Activated T-helper 2 cell treated with anti-CD3 and anti-CD28 coated beads, Interferon-gamma antibody, Interleukin-2, Interleukin-4, amounts not matched to agents 10 μg/mL and 5 μg/mL and 100 μg/mL, durations not matched to agents 14 hours and 24 hours and 36 hours (primary cell): ENCODE measurements around the gene ENDOV. TPM values are rescaled to one million over a fixed set of nuclear protein-coding genes. Genes with fewer than 3 reads are reported as not detected.
"Not testable (repeated sequence)": the region's sequence is repeated elsewhere in the genome, so short reads cannot be mapped to it uniquely, and the experiment has no call there.

Experiments used
- DNase-seq: peaks from one replicate; pipeline ENCODE4 v3.0.0; 2021; ENCODE audit warnings: low spot score
- H3K27ac Mint-ChIP-seq: one replicate; pipeline ENCODE4 v1.8.0; 2021; ENCODE audit warnings: mixed read lengths
- H3K27me3 Mint-ChIP-seq: one replicate; pipeline ENCODE4 v1.8.0; 2021; ENCODE audit warnings: low read depth, mixed read lengths
- H3K36me3 Mint-ChIP-seq: one replicate; pipeline ENCODE4 v1.8.0; 2021; ENCODE audit warnings: low read depth, mixed read lengths
- H3K4me1 Mint-ChIP-seq: one replicate; pipeline ENCODE4 v1.8.0; 2021; ENCODE audit warnings: low read depth, mixed read lengths
- H3K4me3 Mint-ChIP-seq: one replicate; pipeline ENCODE4 v1.8.0; 2021; ENCODE audit warnings: low read depth, mild to moderate bottlenecking, moderate library complexity, mixed read lengths
- H3K9me3 Mint-ChIP-seq: one replicate; pipeline ENCODE4 v1.8.0; 2021; ENCODE audit warnings: mixed read lengths
- intact Hi-C: fragments of 100-400 bp; cut with micrococcal nuclease; formaldehyde crosslinking; loops from one replicate; pipeline ENCODE4 v1.15.1; 2023
- total RNA-seq: library from RNA; stranded (reverse); gene quantifications from 2 replicates; pipeline ENCODE4 v1.2.3, GENCODE V29; 2022

The ENDOV gene
- total RNA-seq, 1 donor from 2014 or later: 16.1 TPM

DNA sequence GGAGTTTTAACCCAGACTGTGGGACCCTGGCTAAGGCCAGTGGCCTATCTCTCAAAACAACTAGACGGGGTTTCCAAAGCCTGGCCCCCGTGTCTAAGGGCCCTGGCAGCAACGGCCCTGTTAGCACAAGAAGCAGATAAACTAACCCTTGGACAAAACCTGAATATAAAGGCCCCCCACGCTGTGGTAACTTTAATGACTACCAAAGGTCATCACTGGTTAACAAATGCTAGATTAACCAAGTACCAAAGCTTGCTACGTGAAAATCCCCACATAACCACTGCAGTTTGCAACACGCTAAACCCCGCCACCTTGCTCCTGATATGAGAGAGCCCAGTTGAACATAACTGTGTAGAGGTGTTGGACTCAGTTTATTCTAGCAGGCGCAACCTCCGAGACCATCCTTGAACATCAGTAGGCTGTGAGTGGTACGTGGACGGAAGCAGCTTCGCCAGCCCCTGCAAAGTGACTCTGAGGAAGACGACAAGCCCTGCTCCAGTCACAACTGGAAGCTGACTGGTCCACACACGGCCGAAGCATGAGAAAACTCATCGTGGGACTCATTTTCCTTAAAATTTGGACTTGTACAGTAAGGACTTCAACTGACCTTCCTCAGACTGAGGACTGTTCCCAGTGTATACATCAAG, 4.4 kb upstream of the ENDOV start:
- not testable (repeated sequence) for H3K4me3 Mint-ChIP-seq, H3K36me3 Mint-ChIP-seq, H3K4me1 Mint-ChIP-seq, H3K9me3 Mint-ChIP-seq, DNase-seq, H3K27ac Mint-ChIP-seq
- intact Hi-C loops: loop anchor here (10.0 kb wide), 1 partner anchor 134 kb away; the partner anchor contains the start of gene RPTOR
- peaks cover 32% of the 10 kb centered on the region for H3K27me3 Mint-ChIP-seq

DNA sequence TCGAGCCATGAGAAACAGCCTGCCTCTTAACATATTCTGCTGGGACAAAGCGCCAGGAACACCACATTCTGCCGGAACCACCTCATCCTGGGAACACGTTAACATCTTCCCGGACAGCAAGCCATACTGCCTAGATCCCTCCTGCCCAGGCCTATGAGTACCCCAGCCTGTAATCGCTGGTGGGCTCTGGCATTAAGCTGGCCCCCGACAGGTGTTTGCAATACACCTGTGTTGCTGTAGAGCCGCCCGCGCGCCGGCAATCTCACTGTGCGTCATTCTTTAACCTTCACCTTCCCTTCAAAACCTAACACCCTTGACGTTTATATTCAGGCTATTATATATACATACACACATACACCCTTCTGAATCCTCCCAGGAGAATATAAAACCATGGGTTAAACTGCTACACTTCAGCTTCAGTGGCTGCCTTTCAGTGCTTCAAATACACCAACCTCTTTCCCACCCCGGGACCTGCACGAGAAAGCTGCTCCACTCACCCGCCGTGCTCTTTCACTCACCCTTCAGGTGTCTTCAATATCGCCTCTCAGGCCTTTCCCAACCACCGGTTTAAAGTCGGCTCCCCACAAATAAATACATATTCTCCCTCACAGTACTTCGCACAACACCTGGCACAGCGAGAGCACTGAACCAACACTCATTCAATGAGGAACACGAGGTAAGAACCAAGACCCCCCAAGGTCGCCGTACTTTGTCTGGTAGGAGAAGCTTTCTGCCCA, 1.0 kb upstream of the ENDOV start:
- Mint-ChIP-seq H3K27ac (no peak overlapping the region), H3K4me3 (peak overlapping the region; percentile 86), H3K36me3 (peaks cover 10% of the 10 kb centered on the region), H3K4me1 (peaks cover 9% of the 10 kb centered on the region), H3K9me3 (no peaks in the 10 kb centered on the region), H3K27me3 (peaks cover 29% of the 10 kb centered on the region)
- no peak for DNase-seq
- intact Hi-C loops: loop anchor here (10.0 kb wide), 1 partner anchor 131 kb away; the partner anchor contains the start of gene RPTOR

DNA sequence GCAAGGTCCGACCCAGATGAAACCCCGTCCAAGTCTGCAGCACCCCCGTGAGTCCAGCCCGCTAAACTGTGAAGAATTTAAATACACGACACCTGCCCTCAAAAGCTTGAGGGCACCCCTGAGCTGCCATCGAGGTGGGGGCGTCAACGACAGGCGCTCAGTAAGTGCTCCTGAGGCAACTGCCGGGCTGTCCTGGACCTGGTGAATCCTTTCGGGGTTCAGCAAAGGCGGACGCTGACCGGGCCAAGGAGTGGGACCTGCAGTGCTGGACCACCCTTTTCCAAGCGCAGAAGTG, 512 bp upstream of the ENDOV start:
- peak overlapping the region; percentile 86 for H3K4me3 Mint-ChIP-seq
- peaks cover 10% of the 10 kb centered on the region for H3K36me3 Mint-ChIP-seq
- H3K4me1 Mint-ChIP-seq: peaks cover 9% of the 10 kb centered on the region
- intact Hi-C loops: loop anchor here (10.0 kb wide), 1 partner anchor 130 kb away; the partner anchor contains the start of gene RPTOR
- no peaks in the 10 kb centered on the region for H3K9me3 Mint-ChIP-seq
- no peak overlapping the region for H3K27ac Mint-ChIP-seq
- H3K27me3 Mint-ChIP-seq: peaks cover 27% of the 10 kb centered on the region
- no peak for DNase-seq

DNA sequence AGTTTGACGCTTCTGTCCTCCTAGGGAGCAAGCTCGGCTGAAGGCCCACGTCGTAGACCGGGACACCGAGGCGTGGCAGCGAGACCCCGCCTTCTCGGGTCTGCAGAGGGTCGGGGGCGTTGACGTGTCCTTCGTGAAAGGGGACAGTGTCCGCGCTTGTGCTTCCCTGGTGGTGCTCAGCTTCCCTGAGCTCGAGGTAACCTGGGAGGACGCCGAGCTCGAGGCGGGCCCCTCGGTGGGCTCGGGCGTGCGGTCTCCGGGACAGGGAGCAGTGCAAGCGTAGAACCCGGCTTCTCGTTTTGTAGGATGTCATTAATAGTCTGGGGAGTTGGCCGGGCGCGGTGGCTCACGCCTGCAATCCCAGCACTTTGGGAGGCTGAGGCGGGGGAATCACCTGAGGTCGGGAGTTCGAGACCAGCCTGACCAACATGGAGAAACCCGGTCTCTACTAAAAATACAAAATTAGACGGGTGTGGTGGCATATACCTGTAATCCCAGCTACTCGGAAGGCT, 715 bp downstream of the ENDOV start:
- peaks cover 9% of the 10 kb centered on the region for H3K4me1 Mint-ChIP-seq
- no peak for DNase-seq
- no peak overlapping the region for H3K27ac Mint-ChIP-seq
- intact Hi-C loops: loop anchor here (10.0 kb wide), 1 partner anchor 129 kb away; the partner anchor contains the start of gene RPTOR
- peaks cover 10% of the 10 kb centered on the region for H3K36me3 Mint-ChIP-seq
- peak overlapping the region; percentile 86 for H3K4me3 Mint-ChIP-seq
- peaks cover 27% of the 10 kb centered on the region for H3K27me3 Mint-ChIP-seq
- H3K9me3 Mint-ChIP-seq: no peaks in the 10 kb centered on the region

DNA sequence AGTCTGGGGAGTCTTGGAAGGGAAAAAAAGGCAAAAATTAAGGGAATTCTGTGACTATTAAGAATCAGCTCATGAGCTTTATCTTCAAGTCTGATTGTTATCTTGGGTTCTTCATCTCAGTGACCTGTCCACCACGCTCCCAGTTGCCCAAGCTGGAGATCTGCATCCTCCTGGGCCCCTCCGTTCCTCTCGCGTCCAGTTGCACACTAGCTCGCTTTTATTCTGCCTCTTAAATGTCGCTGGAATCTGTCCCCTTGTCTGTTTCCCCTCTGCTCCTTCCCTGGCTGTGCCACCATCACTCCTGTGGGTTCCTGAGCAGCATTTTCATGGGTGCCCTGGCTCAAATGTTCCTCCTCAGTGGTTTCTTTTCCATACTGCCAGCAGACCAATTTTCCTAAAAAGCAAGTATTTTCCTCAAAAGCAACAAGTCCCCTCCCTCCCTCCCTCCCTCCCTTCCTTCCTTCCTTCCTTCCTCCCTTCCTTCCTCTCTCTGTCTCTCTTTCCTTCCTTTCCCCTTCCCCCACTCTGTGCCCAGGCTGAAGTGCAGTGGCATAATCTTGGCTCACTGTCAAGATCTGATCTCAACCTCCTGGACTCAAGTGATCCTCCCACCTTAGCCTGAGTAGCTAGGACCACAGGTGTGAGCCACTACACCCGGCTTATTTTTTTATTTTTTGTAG, 1.4 kb downstream of the ENDOV start:
- peak overlapping the region; percentile 21 for H3K27ac Mint-ChIP-seq
- peaks cover 27% of the 10 kb centered on the region for H3K27me3 Mint-ChIP-seq
- peak overlapping the region; percentile 86 for H3K4me3 Mint-ChIP-seq
- no peaks in the 10 kb centered on the region for H3K9me3 Mint-ChIP-seq
- H3K36me3 Mint-ChIP-seq: peaks cover 10% of the 10 kb centered on the region
- intact Hi-C loops: loop anchor here (10.0 kb wide), 1 partner anchor 128 kb away; the partner anchor contains the start of gene RPTOR
- no peak for DNase-seq
- peaks cover 9% of the 10 kb centered on the region for H3K4me1 Mint-ChIP-seq

DNA sequence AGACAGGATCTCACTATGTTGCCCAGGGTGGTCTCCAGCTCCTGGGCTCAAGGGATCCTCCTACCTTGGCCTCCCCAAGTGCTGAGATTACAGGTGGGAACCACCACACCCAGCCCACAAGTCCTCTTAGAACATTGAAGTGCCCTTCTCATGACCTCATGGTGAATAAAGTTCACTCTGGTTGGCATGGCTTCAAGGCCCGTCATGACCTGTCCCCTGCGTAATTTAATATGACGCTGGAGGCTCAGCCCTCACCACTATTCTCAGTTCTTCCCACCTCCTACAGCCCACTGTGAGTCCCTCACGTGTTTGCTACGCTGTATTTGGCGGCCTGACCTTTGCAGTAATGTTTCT, 1.9 kb downstream of the ENDOV start:
- Mint-ChIP-seq H3K9me3 (no peaks in the 10 kb centered on the region), H3K36me3 (peaks cover 10% of the 10 kb centered on the region), H3K27me3 (peaks cover 24% of the 10 kb centered on the region), H3K4me3 (peak overlapping the region; percentile 86), H3K4me1 (peaks cover 9% of the 10 kb centered on the region), H3K27ac (no peak overlapping the region)
- no peak for DNase-seq
- intact Hi-C loops: loop anchor here (10.0 kb wide), 1 partner anchor 128 kb away; the partner anchor contains the start of gene RPTOR

DNA sequence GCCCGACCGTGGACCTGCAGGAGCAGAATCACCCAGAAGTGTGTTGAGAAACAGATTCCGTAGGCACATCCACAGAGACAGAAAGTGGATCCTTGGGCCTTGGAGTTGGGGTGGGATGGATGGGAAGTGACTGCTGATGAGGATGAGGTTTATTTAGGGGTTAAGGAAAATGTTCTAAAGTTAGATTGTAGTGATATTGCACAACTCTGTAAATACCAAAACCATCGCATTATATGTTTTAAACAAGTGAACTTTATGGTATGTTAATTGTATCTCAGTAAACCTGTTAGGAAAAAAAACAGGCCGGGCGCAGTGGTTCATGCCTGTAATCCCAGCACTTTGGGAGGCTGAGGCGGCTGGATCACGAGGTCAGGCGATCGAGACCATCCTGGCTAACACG, 3.6 kb downstream of the ENDOV start:
- H3K27ac Mint-ChIP-seq: no peak overlapping the region
- H3K27me3 Mint-ChIP-seq: peaks cover 10% of the 10 kb centered on the region
- DNase-seq: no peak
- intact Hi-C loops: loop anchor here (10.0 kb wide), 1 partner anchor 126 kb away; the partner anchor contains the start of gene RPTOR
- H3K36me3 Mint-ChIP-seq: peaks cover 10% of the 10 kb centered on the region
- H3K9me3 Mint-ChIP-seq: no peaks in the 10 kb centered on the region
- no peak overlapping the region for H3K4me3 Mint-ChIP-seq
- peaks cover 9% of the 10 kb centered on the region for H3K4me1 Mint-ChIP-seq

DNA sequence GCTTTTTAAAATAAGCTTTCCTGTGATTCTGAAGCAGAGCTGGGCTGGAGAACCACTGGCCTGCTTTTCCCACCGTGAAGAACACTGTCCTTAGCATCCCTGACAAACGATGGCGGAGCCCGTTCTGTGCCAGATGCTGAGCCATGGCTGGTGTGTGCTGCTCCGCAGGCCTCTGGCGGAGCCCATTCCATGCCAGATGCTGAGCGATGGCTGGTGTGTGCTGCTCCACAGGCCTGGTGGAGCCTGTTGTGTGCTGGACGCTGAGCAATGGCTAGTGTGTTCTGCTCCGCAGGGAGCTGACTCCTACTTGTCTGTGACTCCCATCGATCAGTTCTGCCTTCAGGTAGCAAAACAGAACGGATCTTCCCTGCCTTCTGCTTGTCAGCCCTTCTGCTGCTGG, 4.3 kb downstream of the ENDOV start:
- H3K4me3 Mint-ChIP-seq: no peak overlapping the region
- H3K4me1 Mint-ChIP-seq: peaks cover 10% of the 10 kb centered on the region
- peaks cover 4% of the 10 kb centered on the region for H3K27me3 Mint-ChIP-seq
- intact Hi-C loops: loop anchor here (10.0 kb wide), 1 partner anchor 126 kb away; the partner anchor contains the start of gene RPTOR
- no peak for DNase-seq
- no peaks in the 10 kb centered on the region for H3K9me3 Mint-ChIP-seq
- peaks cover 10% of the 10 kb centered on the region for H3K36me3 Mint-ChIP-seq
- no peak overlapping the region for H3K27ac Mint-ChIP-seq

DNA sequence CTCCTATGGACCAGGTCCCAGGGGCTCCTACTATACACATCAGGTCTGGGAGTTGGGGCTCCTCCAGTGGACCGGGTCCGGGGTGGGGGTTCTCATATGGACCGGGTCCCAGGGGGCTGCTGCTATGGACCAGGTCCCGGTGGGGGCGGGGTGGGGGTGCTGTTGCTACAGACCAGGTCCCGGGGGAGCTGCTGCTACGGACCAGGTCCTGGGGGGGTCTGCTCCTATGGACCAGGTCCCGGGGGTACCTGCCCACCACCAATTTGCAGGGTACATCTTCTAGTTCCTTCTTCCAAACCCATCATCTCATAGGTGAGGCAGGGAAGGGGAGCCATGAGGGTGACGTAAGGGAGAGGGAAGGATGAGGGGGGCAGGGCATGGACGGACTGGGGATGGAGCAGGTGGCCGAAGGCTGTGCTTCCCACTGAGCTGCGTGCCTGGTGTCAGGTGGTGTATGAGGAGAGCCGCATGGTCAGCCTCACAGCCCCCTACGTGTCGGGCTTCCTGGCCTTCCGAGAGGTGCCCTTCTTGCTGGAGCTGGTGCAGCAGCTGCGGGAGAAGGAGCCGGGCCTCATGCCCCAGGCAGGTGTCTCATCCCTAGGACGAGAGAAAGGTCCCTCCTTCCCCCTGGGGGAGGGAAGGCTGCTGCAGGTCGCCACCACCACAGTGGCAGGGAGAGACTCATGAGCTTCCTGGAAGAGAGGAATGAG, 6.6 kb downstream of the ENDOV start:
- Mint-ChIP-seq H3K9me3 (no peaks in the 10 kb centered on the region), H3K27me3 (no peaks in the 10 kb centered on the region), H3K27ac (no peak overlapping the region), H3K4me1 (peaks cover 6% of the 10 kb centered on the region), H3K36me3 (peaks cover 10% of the 10 kb centered on the region), H3K4me3 (no peak overlapping the region)
- intact Hi-C loops: no loop called here
- DNase-seq: no peak

DNA sequence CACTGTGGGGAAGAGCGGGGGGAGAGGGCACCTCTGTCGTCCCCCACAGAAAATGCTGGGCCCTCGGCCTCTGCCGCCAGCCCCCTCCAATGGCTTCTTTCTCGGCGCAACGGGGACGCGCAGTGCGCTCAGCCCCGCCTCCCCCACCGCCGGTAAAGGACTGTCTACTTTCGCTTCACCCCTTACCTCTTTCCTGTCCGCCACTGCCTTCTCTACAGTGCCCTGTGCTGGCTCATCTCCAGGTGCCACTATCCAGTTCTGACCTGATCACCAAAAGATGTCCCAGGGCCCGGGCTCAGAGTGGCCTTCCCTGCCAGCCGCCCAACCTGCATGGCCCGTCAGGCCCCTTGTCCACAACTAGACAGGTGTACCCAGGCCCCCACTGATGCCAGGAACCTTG, 7.3 kb downstream of the ENDOV start:
- H3K4me3 Mint-ChIP-seq: no peak overlapping the region
- DNase-seq: no peak

DNA sequence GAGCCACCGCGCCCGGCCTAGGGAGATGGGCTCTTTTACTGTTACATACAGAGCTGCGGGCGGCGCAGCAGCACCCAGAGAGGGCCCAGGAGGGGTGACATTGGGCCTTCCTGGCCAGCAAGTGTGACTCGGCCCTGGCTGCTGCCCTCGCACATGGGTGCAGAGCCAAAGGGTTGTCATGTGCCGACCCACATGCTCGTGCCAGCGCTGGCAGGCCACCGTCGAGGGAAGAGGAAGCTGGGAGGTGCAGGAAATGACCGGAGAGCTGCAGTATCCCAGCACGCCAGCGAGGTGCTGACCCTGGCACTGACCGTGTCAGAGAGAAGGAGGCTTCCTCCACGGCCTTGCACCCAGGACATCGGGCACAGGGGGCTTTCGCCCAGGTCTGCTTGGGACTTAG, 8.0 kb downstream of the ENDOV start:
- H3K9me3 Mint-ChIP-seq: no peaks in the 10 kb centered on the region
- H3K27ac Mint-ChIP-seq: no peak overlapping the region
- no peaks in the 10 kb centered on the region for H3K27me3 Mint-ChIP-seq
- no peak overlapping the region for H3K4me3 Mint-ChIP-seq
- intact Hi-C loops: no loop called here
- peaks cover 10% of the 10 kb centered on the region for H3K4me1 Mint-ChIP-seq
- no peak for DNase-seq
- H3K36me3 Mint-ChIP-seq: peaks cover 3% of the 10 kb centered on the region

More for the DNA sequence above, 7.3 kb downstream of the ENDOV start:
- H3K4me1 Mint-ChIP-seq: peaks cover 10% of the 10 kb centered on the region
- H3K27ac Mint-ChIP-seq: no peak overlapping the region
- peaks cover 5% of the 10 kb centered on the region for H3K36me3 Mint-ChIP-seq
- H3K9me3 Mint-ChIP-seq: no peaks in the 10 kb centered on the region
- intact Hi-C loops: no loop called here
- no peaks in the 10 kb centered on the region for H3K27me3 Mint-ChIP-seq

DNA sequence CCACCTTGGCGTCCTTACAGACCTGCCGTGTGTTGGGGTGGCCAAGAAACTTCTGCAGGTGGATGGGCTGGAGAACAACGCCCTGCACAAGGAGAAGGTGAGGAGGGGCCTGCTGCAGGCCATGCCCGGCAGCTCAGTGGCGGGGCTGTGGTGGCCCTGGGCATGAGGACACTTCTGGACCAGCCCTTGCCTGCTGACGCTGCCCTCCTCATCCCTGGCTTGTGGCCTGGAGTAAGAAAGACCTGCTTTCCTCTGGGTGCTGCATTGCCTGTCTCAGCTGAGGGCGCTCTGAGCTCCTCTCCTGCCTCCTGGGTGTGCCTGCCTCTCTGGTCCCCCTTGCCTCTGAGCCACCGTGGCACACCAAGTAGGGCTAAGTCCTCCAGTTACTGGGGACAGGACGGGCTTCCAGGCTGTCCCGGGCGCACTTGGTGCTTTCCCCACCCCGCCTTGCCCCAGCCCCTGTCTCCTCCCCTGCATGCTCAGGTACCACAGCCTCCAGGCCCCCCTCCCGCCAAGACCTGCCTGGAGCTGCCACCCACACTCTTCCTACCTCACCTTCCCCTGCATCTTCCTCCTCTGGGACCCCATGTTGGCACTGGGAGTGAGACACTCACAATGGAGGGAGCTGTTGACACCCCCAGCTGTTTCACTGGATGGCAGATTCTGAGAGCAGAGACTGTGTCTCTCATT, 8.7 kb downstream of the ENDOV start:
- H3K36me3 Mint-ChIP-seq: no peaks in the 10 kb centered on the region
- H3K9me3 Mint-ChIP-seq: no peaks in the 10 kb centered on the region
- H3K4me1 Mint-ChIP-seq: peaks cover 10% of the 10 kb centered on the region
- intact Hi-C loops: no loop called here
- H3K27me3 Mint-ChIP-seq: no peaks in the 10 kb centered on the region
- no peak overlapping the region for H3K4me3 Mint-ChIP-seq
- H3K27ac Mint-ChIP-seq: no peak overlapping the region
- DNase-seq: no peak
